H9 (cell line): ENCODE data around the gene GDI2. TPM values are rescaled to one million over a fixed set of nuclear protein-coding genes. Genes with fewer than 3 reads are reported as not detected.

ENCODE experiments used
- DNase-seq: peaks from one replicate; pipeline ENCODE4 v3.0.0-alpha.2; 2017
- H2AFZ ChIP-seq: one replicate; pipeline ENCODE4 v1.6.1; 2013; ENCODE audit warnings: mild to moderate bottlenecking, low read length, control low read depth, moderate library complexity
- H2AK5ac ChIP-seq: 2 replicates; pipeline ENCODE4 v1.6.1; 2013; ENCODE audit warnings: low read length, control low read depth, mixed read lengths; ENCODE audit not compliant: insufficient read length
- H2BK120ac ChIP-seq: one replicate; pipeline ENCODE4 v1.6.1; 2013; ENCODE audit warnings: low read depth, mild to moderate bottlenecking, low read length, control low read depth, inconsistent platforms; ENCODE audit not compliant: poor library complexity, severe bottlenecking
- H2BK12ac ChIP-seq: 2 replicates; pipeline ENCODE4 v1.6.1; 2013; ENCODE audit warnings: low read length, control low read depth, mixed read lengths, low read depth; ENCODE audit not compliant: insufficient read length
- H2BK15ac ChIP-seq: 2 replicates; pipeline ENCODE4 v1.6.1; 2013; ENCODE audit warnings: low read depth, low read length, control low read depth
- H2BK20ac ChIP-seq: one replicate; pipeline ENCODE4 v1.6.1; 2013; ENCODE audit warnings: low read depth, mild to moderate bottlenecking, low read length, control low read depth, inconsistent platforms; ENCODE audit not compliant: poor library complexity, severe bottlenecking
- H2BK5ac ChIP-seq: 2 replicates; pipeline ENCODE4 v1.6.1; 2013; ENCODE audit warnings: low read length, control low read depth, mixed read lengths; ENCODE audit not compliant: insufficient read length
- H3K14ac ChIP-seq: 2 replicates; pipeline ENCODE4 v1.6.1; 2013; ENCODE audit warnings: low read length, control low read depth; ENCODE audit not compliant: insufficient read depth
- H3K18ac ChIP-seq: 2 replicates; pipeline ENCODE4 v1.6.1; 2013; ENCODE audit warnings: low read depth, mild to moderate bottlenecking, mixed read lengths, low read length, control low read depth; ENCODE audit not compliant: insufficient read length
- H3K23ac ChIP-seq: 2 replicates; pipeline ENCODE4 v1.6.1; 2013; ENCODE audit warnings: low read length, control low read depth, mixed read lengths, low read depth; ENCODE audit not compliant: insufficient read length
- H3K23me2 ChIP-seq: 2 replicates; pipeline ENCODE4 v1.6.1; 2013; ENCODE audit warnings: low read depth, mild to moderate bottlenecking, mixed read lengths, low read length, control low read depth; ENCODE audit not compliant: insufficient read length, poor library complexity, severe bottlenecking
- H3K27ac ChIP-seq: 2 replicates; pipeline ENCODE4 v1.5.1; 2013; ENCODE audit warnings: low read length, control low read depth, mixed read lengths, low read depth; ENCODE audit not compliant: insufficient read length
- H3K27me3 ChIP-seq: 2 replicates; pipeline ENCODE4 v1.6.1; 2013; ENCODE audit warnings: low read length, control low read depth, inconsistent platforms; ENCODE audit not compliant: insufficient read depth
- H3K4ac ChIP-seq: 2 replicates; pipeline ENCODE4 v1.6.1; 2013; ENCODE audit warnings: low read depth, mild to moderate bottlenecking, control low read depth, inconsistent platforms, low read length, moderate library complexity
- H3K4me1 ChIP-seq: 2 replicates; pipeline ENCODE4 v1.6.1; 2013; ENCODE audit warnings: low read length, control low read depth, inconsistent platforms; ENCODE audit not compliant: insufficient read depth
- H3K4me2 ChIP-seq: 2 replicates; pipeline ENCODE4 v1.6.1; 2013; ENCODE audit warnings: low read length, control low read depth, mixed read lengths; ENCODE audit not compliant: insufficient read length, insufficient read depth
- H3K56ac ChIP-seq: 2 replicates; pipeline ENCODE4 v1.6.1; 2013; ENCODE audit warnings: low read depth, mild to moderate bottlenecking, mixed read lengths, low read length, control low read depth; ENCODE audit not compliant: insufficient read length
- H3K79me1 ChIP-seq: 2 replicates; pipeline ENCODE4 v1.6.1; 2013; ENCODE audit warnings: low read depth, mild to moderate bottlenecking, moderate library complexity, low read length, control low read depth, inconsistent platforms; ENCODE audit not compliant: insufficient read depth, poor library complexity, severe bottlenecking
- H3K79me2 ChIP-seq: 2 replicates; pipeline ENCODE4 v1.6.1; 2013; ENCODE audit warnings: low read length, control low read depth, inconsistent platforms; ENCODE audit not compliant: insufficient read depth
- H3K9ac ChIP-seq: 2 replicates; pipeline ENCODE4 v1.6.1; 2013; ENCODE audit warnings: low read length, control low read depth, mixed read lengths; ENCODE audit not compliant: insufficient read length; ENCODE audit errors: extremely low read depth
- H3K9me3 ChIP-seq: one replicate; pipeline ENCODE4 v1.6.1; 2013; ENCODE audit warnings: low read depth, low read length, inconsistent platforms; ENCODE audit not compliant: control insufficient read depth
- H3T11ph ChIP-seq: one replicate; pipeline ENCODE4 v1.6.1; 2013; ENCODE audit warnings: mild to moderate bottlenecking, low read length, control low read depth, inconsistent platforms
- H4K20me1 ChIP-seq: one replicate; pipeline ENCODE4 v1.6.1; 2013; ENCODE audit not compliant: control insufficient read depth, insufficient read length, insufficient read depth
- H4K5ac ChIP-seq: 2 replicates; pipeline ENCODE4 v1.6.1; 2013; ENCODE audit warnings: low read depth, mild to moderate bottlenecking, mixed read lengths, low read length, control low read depth; ENCODE audit not compliant: insufficient read length
- H4K8ac ChIP-seq: replicated peaks from 2 replicates; pipeline ENCODE4 v1.6.1; 2013; ENCODE audit warnings: low read length, control low read depth, mixed read lengths, low read depth; ENCODE audit not compliant: insufficient read length
- H4K91ac ChIP-seq: 2 replicates; pipeline ENCODE4 v1.6.1; 2013; ENCODE audit warnings: low read depth, mild to moderate bottlenecking, moderate library complexity, mixed read lengths, low read length, control low read depth; ENCODE audit not compliant: insufficient read length
- H3K27ac Mint-ChIP-seq, 3 experiments: 2 replicates in 2 of 3; 3 replicates in 1 of 3; pipeline ENCODE4 v1.8.0; 2020 to 2021; ENCODE audit warnings: mixed read lengths in 3 of 3, mild to moderate bottlenecking in 1 of 3, moderate library complexity in 1 of 3
- H3K27me3 Mint-ChIP-seq: 2 replicates; pipeline ENCODE4 v1.8.0; 2021; ENCODE audit warnings: low read depth, mild to moderate bottlenecking, moderate library complexity, mixed read lengths
- H3K36me3 Mint-ChIP-seq, 3 experiments: 2 replicates in 2 of 3; 3 replicates in 1 of 3; pipeline ENCODE4 v1.8.0; 2020 to 2021; ENCODE audit warnings: low read depth in 3 of 3, mixed read lengths in 3 of 3; ENCODE audit not compliant: insufficient read depth in 1 of 3
- H3K4me1 Mint-ChIP-seq, 2 experiments: 2 replicates each; pipeline ENCODE4 v1.8.0; 2020; ENCODE audit warnings: mixed read lengths in 2 of 2
- H3K4me3 Mint-ChIP-seq, 2 experiments: 2 replicates in 1 of 2; 3 replicates in 1 of 2; pipeline ENCODE4 v1.8.0; 2020 to 2021; ENCODE audit warnings: mild to moderate bottlenecking in 2 of 2, mixed read lengths in 2 of 2, moderate library complexity in 1 of 2
- H3K9me3 Mint-ChIP-seq, 2 experiments: 2 replicates in 1 of 2; 3 replicates in 1 of 2; pipeline ENCODE4 v1.8.0; 2020; ENCODE audit warnings: mild to moderate bottlenecking in 2 of 2, mixed read lengths in 2 of 2, moderate library complexity in 1 of 2
- WGBS: extraction: QIAGEN DNeasy Blood & Tissue Kit; methylation state at CpG from one replicate; pipeline ENCODE4 v1.1.7; 2013; ENCODE audit warnings: missing lambda C conversion rate, low lambda C conversion rate, mixed read lengths; ENCODE audit not compliant: insufficient read length; ENCODE audit errors: extremely low coverage; 5-methylcytosine and 5-hydroxymethylcytosine counted together
- total RNA-seq: library from RNA; stranded (reverse); gene quantifications from 2 replicates; pipeline ENCODE4 v1.2.1, GENCODE V29; 2021
- TF ChIP-seq, protein P1 (sequence below): fragments of 200-600 bp; sonication (generic); conservative IDR thresholded peaks from 3 replicates; pipeline ENCODE4 v1.8.0; 2021; ENCODE audit warnings: antibody characterized with exemption, mild to moderate bottlenecking

Gene GDI2
- total RNA-seq, 1 experiment from 2014 or later: 351 TPM

- Mint-ChIP-seq H3K36me3 (peaks cover 9 to 11% (median 9%) of the 10 kb centered on the region in 3 experiments; a peak in 6 of 7 replicates), H3K27ac (peak overlapping the region; percentile 60 to 95 (median 88); a peak in 6 of 7 replicates), H3K4me3 (peak overlapping the region; percentile 74 to 92), H3K4me1 (peaks cover 27 to 30% of the 10 kb centered on the region in 2 experiments), H3K27me3 (no peaks in the 10 kb centered on the region; the same call in 1 of the 2 replicates), H3K9me3 (no peaks in the 10 kb centered on the region; a peak in 2 of 5 replicates)
- TF ChIP-seq, protein P1, sequence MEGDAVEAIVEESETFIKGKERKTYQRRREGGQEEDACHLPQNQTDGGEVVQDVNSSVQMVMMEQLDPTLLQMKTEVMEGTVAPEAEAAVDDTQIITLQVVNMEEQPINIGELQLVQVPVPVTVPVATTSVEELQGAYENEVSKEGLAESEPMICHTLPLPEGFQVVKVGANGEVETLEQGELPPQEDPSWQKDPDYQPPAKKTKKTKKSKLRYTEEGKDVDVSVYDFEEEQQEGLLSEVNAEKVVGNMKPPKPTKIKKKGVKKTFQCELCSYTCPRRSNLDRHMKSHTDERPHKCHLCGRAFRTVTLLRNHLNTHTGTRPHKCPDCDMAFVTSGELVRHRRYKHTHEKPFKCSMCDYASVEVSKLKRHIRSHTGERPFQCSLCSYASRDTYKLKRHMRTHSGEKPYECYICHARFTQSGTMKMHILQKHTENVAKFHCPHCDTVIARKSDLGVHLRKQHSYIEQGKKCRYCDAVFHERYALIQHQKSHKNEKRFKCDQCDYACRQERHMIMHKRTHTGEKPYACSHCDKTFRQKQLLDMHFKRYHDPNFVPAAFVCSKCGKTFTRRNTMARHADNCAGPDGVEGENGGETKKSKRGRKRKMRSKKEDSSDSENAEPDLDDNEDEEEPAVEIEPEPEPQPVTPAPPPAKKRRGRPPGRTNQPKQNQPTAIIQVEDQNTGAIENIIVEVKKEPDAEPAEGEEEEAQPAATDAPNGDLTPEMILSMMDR: no peak
- H2BK5ac ChIP-seq: no peak overlapping the region
- H2BK12ac ChIP-seq: no peak overlapping the region
- peaks cover 29% of the 10 kb centered on the region; the same call in 1 of the 2 replicates for H3K79me2 ChIP-seq
- H4K8ac ChIP-seq: no peak overlapping the region
- WGBS: no CpG with 5 or more reads among the region's 12 CpGs
- no peak overlapping the region for H4K5ac ChIP-seq
- no peaks in the 10 kb centered on the region for H3K27me3 ChIP-seq
- H3K27ac ChIP-seq: peak overlapping the region; percentile 9
- peak overlapping the region; percentile 72 for H3K18ac ChIP-seq
- peaks cover 4% of the 10 kb centered on the region for H3K23me2 ChIP-seq
- no peak overlapping the region for H4K91ac ChIP-seq
- H3K9ac ChIP-seq: peak overlapping the region; percentile 95
- peak overlapping the region; percentile 79 for H3K4me2 ChIP-seq
- no peak overlapping the region for H2BK15ac ChIP-seq
- H3K9me3 ChIP-seq: no peaks in the 10 kb centered on the region
- no peaks in the 10 kb centered on the region for H3K4me1 ChIP-seq
- no peak for DNase-seq
- no peaks in the 10 kb centered on the region for H4K20me1 ChIP-seq
- no peak overlapping the region for H3T11ph ChIP-seq
- no peak overlapping the region for H2AFZ ChIP-seq
- H3K56ac ChIP-seq: no peak overlapping the region
- H2BK20ac ChIP-seq: no peak overlapping the region
- H2BK120ac ChIP-seq: no peak overlapping the region
- no peak overlapping the region for H3K23ac ChIP-seq
- H3K14ac ChIP-seq: peak overlapping the region; percentile 97; the same call in 1 of the 2 replicates
- no peaks in the 10 kb centered on the region for H3K79me1 ChIP-seq
- H2AK5ac ChIP-seq: no peak overlapping the region
- H3K4ac ChIP-seq: no peak overlapping the region; the same call in 1 of the 2 replicates
These were observed 1.2 kb upstream of the GDI2 start for GRCh38 chr10:5814110-5815107.
